ENCODE measurements around the gene TEPSIN.

The TEPSIN gene

DNA sequence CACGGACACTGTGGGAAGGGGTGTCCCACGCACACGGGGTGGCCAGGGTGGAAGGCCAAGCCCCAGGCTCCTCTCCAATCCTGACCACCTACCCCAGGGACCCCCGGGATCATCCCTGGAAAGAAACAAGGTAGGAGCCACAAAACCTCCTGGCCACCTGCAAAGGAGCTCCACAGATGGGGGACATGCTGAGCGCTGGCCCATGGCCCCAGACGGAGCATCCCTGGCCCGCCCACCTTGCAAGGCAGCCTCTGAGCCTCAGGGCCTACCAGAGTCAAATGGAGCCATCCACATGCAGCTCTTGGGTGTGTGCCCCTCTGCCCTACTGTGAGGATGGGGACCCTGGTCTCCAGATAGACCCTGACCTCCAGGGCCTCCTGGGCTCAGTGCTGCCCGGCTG is 40.0 kb upstream of the TEPSIN start:
- Histone ChIP-seq H3K9me3 (ENCODE audit: control insufficient read depth, insufficient read depth, low read length) (no peaks in the 10 kb centered on the region), H3K27me3 (ENCODE audit: control insufficient read depth, insufficient read depth, low read length) (no peaks in the 10 kb centered on the region), H3K4me3 (ENCODE audit: low read depth, low read length) (no peak overlapping the region), H3K4me1 (ENCODE audit: control insufficient read depth, insufficient read depth, low read length) (no peaks in the 10 kb centered on the region), H3K9ac (ENCODE audit: low read depth, low read length) (no peak overlapping the region), H3K36me3 (ENCODE audit: control insufficient read depth, insufficient read depth, low read length) (peaks cover 16% of the 10 kb centered on the region)

DNA sequence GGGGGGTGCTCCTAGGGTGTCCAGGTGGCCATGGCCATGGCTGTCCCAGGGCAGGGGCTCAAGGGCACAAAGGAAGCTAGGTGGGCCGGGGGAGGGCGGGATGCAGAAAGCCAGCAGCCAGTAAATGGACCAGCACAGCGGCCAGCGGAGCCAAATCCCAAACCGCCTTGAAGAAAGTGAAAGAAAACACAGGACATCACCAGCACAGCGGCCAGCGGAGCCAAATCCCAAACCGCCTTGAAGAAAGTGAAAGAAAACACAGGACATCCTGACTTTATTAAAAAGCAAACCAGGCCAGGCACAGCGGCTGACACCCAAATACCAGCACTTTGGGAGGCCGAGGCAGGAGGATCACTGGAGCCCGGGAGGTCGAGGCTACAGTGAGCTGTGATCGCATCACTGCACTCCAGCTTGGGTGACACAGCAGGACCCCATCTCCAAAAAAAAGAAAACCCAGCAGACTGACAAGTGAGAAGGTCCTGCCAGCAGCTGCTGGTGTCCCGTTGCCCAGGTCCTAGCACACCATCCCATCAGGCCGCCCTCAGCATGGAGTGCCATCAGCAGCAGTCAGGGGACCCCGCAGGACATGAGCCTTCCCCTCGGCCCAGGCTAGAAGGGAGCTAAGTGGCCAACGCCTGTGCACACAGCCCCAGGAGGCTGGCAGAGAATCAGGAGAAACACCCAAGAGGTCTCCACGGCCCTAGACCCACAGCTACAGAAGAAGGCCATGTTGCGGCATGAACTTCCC is 39.3 kb upstream of the TEPSIN start:
- Histone ChIP-seq H3K36me3 (ENCODE audit: control insufficient read depth, insufficient read depth, low read length) (peaks cover 19% of the 10 kb centered on the region), H3K4me3 (ENCODE audit: low read depth, low read length) (no peak overlapping the region), H3K27me3 (ENCODE audit: control insufficient read depth, insufficient read depth, low read length) (no peaks in the 10 kb centered on the region), H3K9me3 (ENCODE audit: control insufficient read depth, insufficient read depth, low read length) (no peaks in the 10 kb centered on the region), H3K9ac (ENCODE audit: low read depth, low read length) (no peak overlapping the region), H3K4me1 (ENCODE audit: control insufficient read depth, insufficient read depth, low read length) (no peaks in the 10 kb centered on the region)

GRCh38 chr17:81277421-81277820 is 38.6 kb upstream of the TEPSIN start:
- no peaks in the 10 kb centered on the region for H3K4me1 ChIP-seq (ENCODE audit: control insufficient read depth, insufficient read depth, low read length)
- H3K9me3 ChIP-seq (ENCODE audit: control insufficient read depth, insufficient read depth, low read length) = no peaks in the 10 kb centered on the region
- no peak overlapping the region for H3K9ac ChIP-seq (ENCODE audit: low read depth, low read length)
- H3K36me3 ChIP-seq (ENCODE audit: control insufficient read depth, insufficient read depth, low read length) = peaks cover 22% of the 10 kb centered on the region
- no peaks in the 10 kb centered on the region for H3K27me3 ChIP-seq (ENCODE audit: control insufficient read depth, insufficient read depth, low read length)
- H3K4me3 ChIP-seq (ENCODE audit: low read depth, low read length) = no peak overlapping the region

- Histone ChIP-seq H3K4me3 (ENCODE audit: low read depth, low read length) (no peak overlapping the region), H3K36me3 (ENCODE audit: control insufficient read depth, insufficient read depth, low read length) (peaks cover 22% of the 10 kb centered on the region), H3K27me3 (ENCODE audit: control insufficient read depth, insufficient read depth, low read length) (no peaks in the 10 kb centered on the region), H3K9ac (ENCODE audit: low read depth, low read length) (no peak overlapping the region), H3K4me1 (ENCODE audit: control insufficient read depth, insufficient read depth, low read length) (no peaks in the 10 kb centered on the region), H3K9me3 (ENCODE audit: control insufficient read depth, insufficient read depth, low read length) (no peaks in the 10 kb centered on the region)
Observed at GRCh38 chr17:81276781-81277180, 37.9 kb upstream of the TEPSIN start.

GRCh38 chr17:81274471-81274855 is 35.6 kb upstream of the TEPSIN start:
- no peaks in the 10 kb centered on the region for H3K27me3 ChIP-seq (ENCODE audit: control insufficient read depth, insufficient read depth, low read length)
- H3K9ac ChIP-seq (ENCODE audit: low read depth, low read length) = no peak overlapping the region
- H3K9me3 ChIP-seq (ENCODE audit: control insufficient read depth, insufficient read depth, low read length) = no peaks in the 10 kb centered on the region
- H3K36me3 ChIP-seq (ENCODE audit: control insufficient read depth, insufficient read depth, low read length) = peaks cover 30% of the 10 kb centered on the region
- H3K4me3 ChIP-seq (ENCODE audit: low read depth, low read length) = no peak overlapping the region
- no peaks in the 10 kb centered on the region for H3K4me1 ChIP-seq (ENCODE audit: control insufficient read depth, insufficient read depth, low read length)

GRCh38 chr17:81273698-81274470 is 35.0 kb upstream of the TEPSIN start:
- no peak overlapping the region for H3K4me3 ChIP-seq (ENCODE audit: low read depth, low read length)
- no peaks in the 10 kb centered on the region for H3K4me1 ChIP-seq (ENCODE audit: control insufficient read depth, insufficient read depth, low read length)
- no peak overlapping the region for H3K9ac ChIP-seq (ENCODE audit: low read depth, low read length)
- no peaks in the 10 kb centered on the region for H3K27me3 ChIP-seq (ENCODE audit: control insufficient read depth, insufficient read depth, low read length)
- peaks cover 28% of the 10 kb centered on the region for H3K36me3 ChIP-seq (ENCODE audit: control insufficient read depth, insufficient read depth, low read length)
- H3K9me3 ChIP-seq (ENCODE audit: control insufficient read depth, insufficient read depth, low read length) = no peaks in the 10 kb centered on the region

- Histone ChIP-seq H3K4me1 (ENCODE audit: control insufficient read depth, insufficient read depth, low read length) (no peaks in the 10 kb centered on the region), H3K36me3 (ENCODE audit: control insufficient read depth, insufficient read depth, low read length) (peaks cover 27% of the 10 kb centered on the region), H3K9me3 (ENCODE audit: control insufficient read depth, insufficient read depth, low read length) (no peaks in the 10 kb centered on the region), H3K9ac (ENCODE audit: low read depth, low read length) (no peak overlapping the region), H3K27me3 (ENCODE audit: control insufficient read depth, insufficient read depth, low read length) (no peaks in the 10 kb centered on the region), H3K4me3 (ENCODE audit: low read depth, low read length) (no peak overlapping the region)
Observed at GRCh38 chr17:81272616-81273015, 33.8 kb upstream of the TEPSIN start.

DNA sequence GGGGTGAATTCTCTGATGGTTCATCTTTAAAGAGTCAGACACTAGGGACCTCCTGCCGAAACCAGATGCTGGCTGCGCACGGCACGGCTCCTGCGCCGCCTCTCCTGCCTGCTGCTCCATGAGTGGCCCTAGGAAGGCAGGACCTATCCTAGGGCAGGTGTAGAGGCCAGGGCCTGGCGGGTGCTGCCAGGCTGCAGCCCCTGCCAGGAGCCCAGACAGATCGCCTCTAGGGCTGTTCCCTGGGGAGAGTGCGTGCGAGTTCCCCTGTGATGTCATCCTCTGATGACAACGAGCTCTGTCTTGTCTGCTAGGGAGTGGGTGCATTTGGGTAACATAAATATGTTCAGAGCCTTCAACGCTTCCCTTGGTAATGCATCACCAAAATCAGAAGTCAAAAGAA is 32.4 kb upstream of the TEPSIN start:
- Histone ChIP-seq H3K4me3 (ENCODE audit: low read depth, low read length) (no peak overlapping the region), H3K9me3 (ENCODE audit: control insufficient read depth, insufficient read depth, low read length) (no peaks in the 10 kb centered on the region), H3K36me3 (ENCODE audit: control insufficient read depth, insufficient read depth, low read length) (peaks cover 26% of the 10 kb centered on the region), H3K27me3 (ENCODE audit: control insufficient read depth, insufficient read depth, low read length) (no peaks in the 10 kb centered on the region), H3K9ac (ENCODE audit: low read depth, low read length) (no peak overlapping the region), H3K4me1 (ENCODE audit: control insufficient read depth, insufficient read depth, low read length) (no peaks in the 10 kb centered on the region)

DNA sequence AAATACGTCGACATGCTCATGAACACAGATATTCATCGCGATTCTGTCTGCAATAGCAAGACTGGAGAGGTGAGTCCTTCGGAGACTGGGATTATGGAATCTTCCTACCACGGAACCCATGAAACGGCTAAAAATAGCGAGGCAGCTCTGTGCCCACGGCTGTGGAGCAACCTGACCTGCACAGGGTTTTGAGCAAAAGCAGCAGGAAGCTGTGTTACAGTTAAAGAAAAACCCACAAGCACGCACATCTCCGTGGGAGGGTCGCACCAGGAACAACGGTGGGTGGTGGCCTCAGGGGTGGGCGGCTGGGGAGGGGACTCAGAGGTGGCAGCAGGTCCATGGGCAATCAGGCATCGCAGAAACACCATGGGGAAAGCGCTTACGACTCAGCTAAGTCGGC is 31.4 kb upstream of the TEPSIN start:
- Histone ChIP-seq H3K36me3 (ENCODE audit: control insufficient read depth, insufficient read depth, low read length) (peaks cover 20% of the 10 kb centered on the region), H3K4me3 (ENCODE audit: low read depth, low read length) (no peak overlapping the region)

DNA sequence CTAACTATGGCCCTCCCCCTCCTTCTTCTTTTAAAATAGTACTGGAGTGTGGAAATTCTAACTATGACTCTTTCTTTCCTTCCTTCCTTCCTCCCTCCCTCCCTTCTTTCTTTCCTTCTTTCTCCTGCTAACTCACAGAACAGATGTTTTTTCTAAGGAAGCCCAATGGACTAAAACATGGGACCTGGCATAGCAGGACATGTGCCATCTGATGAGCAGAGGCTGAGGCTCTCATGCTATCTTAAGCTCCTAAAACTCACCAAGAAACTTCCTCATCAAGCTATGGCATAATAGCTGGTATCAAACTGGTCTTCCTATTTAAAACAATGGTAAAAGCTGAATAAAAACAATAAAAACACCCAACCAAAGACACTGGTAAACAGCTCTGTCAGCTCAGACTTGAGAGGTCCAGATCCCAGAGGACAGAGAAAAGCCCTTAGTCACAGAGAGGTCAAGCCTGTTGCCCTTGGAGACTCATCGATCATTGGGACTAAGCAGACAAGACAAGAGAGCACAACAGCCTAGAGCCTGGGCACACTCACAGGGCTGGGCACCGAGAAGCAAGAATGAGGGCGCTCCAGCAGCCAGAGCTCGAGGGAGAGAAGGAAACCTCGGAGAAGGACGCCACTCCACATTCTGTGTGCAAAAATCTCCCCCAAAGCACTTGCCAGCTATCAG is 28.7 kb upstream of the TEPSIN start:
- Histone ChIP-seq H3K4me3 (ENCODE audit: low read depth, low read length) (no peak overlapping the region), H3K4me1 (ENCODE audit: control insufficient read depth, insufficient read depth, low read length) (no peaks in the 10 kb centered on the region), H3K36me3 (ENCODE audit: control insufficient read depth, insufficient read depth, low read length) (peaks cover 19% of the 10 kb centered on the region), H3K9ac (ENCODE audit: low read depth, low read length) (no peak overlapping the region), H3K9me3 (ENCODE audit: control insufficient read depth, insufficient read depth, low read length) (no peaks in the 10 kb centered on the region), H3K27me3 (ENCODE audit: control insufficient read depth, insufficient read depth, low read length) (no peaks in the 10 kb centered on the region)

More for the DNA sequence above, 31.4 kb upstream of the TEPSIN start:
- Histone ChIP-seq H3K9me3 (ENCODE audit: control insufficient read depth, insufficient read depth, low read length) (no peaks in the 10 kb centered on the region), H3K4me1 (ENCODE audit: control insufficient read depth, insufficient read depth, low read length) (no peaks in the 10 kb centered on the region), H3K9ac (ENCODE audit: low read depth, low read length) (no peak overlapping the region), H3K27me3 (ENCODE audit: control insufficient read depth, insufficient read depth, low read length) (no peaks in the 10 kb centered on the region)

DNA sequence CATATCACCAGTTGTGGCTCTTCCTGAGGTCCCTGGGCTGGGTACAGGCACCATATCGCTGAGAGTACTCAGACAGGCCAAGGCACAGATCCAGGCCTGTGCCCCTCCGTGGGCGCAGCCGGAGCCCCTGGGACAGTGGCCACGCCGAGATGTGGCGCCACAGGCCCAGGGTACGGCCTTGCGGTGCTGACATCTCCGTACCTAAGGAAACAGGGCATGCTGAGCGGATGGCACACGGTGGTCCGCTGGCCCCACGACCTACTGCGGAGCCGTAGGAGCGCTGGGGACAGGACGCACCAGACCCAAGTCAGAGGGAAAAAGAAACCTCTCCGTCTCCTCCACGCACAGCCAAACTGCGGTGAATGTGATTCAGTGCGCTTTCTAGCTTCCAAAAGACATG is 26.7 kb upstream of the TEPSIN start:
- peaks cover 17% of the 10 kb centered on the region for H3K36me3 ChIP-seq (ENCODE audit: control insufficient read depth, insufficient read depth, low read length)

More for the DNA sequence above, 26.7 kb upstream of the TEPSIN start:
- Histone ChIP-seq H3K9ac (ENCODE audit: low read depth, low read length) (no peak overlapping the region), H3K27me3 (ENCODE audit: control insufficient read depth, insufficient read depth, low read length) (no peaks in the 10 kb centered on the region), H3K4me1 (ENCODE audit: control insufficient read depth, insufficient read depth, low read length) (no peaks in the 10 kb centered on the region), H3K4me3 (ENCODE audit: low read depth, low read length) (no peak overlapping the region), H3K9me3 (ENCODE audit: control insufficient read depth, insufficient read depth, low read length) (no peaks in the 10 kb centered on the region)
